ENCODE results near the gene ZNF516.
A peak's percentile ranks its signal among the peaks of the same experiment; 100 is the strongest.
"Not testable (repeated sequence)": the region's sequence is repeated elsewhere in the genome, so short reads cannot be mapped to it uniquely, and the experiment has no call there.

Gene ZNF516

DNA sequence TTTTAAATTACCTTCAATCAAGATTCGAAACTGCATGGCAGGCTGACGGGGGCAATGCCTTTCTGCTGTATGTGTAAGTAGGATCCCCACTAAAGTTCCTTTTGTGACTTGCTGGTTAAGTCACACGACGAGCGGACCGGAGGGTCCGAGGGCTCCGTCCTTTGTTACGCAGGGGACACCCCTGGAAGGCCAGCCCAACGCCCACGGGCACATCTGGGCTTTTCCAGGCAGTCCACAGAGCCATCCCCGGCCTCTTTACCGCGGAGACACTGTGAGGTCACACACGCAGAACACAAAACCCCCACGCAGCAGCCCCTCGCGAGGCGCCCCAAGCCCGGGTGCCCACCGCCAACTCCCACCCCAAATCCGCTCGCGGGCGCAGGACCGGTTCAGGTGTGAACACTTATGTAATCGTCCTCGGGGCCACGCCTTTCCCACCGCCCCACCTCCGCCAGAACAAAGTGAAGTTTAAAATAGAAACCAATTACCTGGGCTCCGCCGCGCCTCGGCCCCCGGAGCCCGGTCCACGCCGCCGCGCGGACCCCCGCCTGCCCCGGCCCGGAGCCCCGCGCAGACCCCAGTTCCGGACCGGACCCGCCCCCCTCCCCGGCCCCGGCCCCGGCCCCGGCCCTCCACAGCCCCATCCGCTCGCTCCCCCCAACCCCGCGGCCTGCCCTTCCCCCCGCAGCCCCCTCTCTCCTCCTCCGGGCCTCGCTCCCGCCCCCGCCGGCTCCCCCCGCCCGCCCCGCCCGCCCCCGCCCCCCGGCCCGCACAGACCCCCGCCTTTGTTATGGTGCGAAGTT is 4.2 kb downstream of the ZNF516 start:
- peak; percentile 56 for DNase-seq (ENCODE audit: low spot score)

DNA sequence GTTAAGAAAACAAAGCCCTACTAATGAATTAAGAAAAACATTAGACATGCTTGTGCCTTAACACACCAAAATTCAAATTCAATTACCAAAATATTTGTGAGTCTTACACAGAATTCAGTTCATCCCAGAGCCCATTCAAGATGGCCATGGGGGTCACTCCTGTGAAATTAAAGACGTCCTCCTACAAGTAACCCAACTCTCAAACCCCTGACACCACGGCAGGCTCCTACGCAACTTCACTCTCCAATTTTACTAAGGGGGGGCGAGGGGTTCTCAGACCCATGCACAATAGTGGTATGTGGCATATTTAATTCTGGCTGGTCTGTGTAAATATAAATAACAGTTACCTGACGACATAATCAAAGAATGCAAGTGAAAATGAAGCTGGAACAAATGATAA is 5.0 kb downstream of the ZNF516 start:
- no peak for DNase-seq (ENCODE audit: low spot score)

DNA sequence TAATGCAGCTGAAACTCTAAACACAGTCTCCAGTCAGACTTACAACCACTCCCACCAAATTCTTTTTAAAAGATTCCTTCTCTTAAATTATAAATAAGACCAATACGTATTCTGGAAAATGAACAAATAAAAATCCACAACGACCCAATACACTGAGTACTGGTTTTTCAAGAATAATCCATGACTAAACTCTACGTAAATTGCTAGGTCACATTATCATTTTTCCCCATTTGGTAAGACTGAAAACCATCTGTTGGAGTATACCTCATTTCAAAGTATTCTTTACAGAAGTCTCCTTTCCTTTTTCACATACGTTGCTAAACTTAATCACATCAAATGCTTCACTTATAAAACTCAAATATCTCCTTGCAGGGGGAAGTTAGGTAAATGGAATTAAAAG is 6.0 kb downstream of the ZNF516 start:
- DNase-seq (ENCODE audit: low spot score) = no peak

DNA sequence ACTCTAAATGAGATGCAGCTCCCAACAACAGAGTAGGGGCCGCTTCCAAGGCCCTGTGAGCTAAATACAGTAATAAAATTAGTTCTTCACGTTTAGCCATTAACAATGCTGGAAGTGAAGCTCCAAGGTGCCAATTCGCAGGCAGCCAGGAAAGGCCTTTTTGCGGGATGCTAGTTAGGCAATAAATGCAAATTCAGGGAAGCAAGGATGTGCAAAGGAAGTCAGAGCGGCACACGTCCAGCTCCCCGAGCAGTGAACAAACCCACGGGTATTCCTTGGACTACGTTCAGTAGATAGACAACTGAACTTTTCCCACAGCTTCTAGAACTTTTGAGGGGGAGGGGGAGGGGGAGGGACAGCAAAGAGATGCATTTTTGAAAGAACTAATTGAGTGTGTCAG is 6.9 kb downstream of the ZNF516 start:
- no peak for DNase-seq (ENCODE audit: low spot score)

DNA sequence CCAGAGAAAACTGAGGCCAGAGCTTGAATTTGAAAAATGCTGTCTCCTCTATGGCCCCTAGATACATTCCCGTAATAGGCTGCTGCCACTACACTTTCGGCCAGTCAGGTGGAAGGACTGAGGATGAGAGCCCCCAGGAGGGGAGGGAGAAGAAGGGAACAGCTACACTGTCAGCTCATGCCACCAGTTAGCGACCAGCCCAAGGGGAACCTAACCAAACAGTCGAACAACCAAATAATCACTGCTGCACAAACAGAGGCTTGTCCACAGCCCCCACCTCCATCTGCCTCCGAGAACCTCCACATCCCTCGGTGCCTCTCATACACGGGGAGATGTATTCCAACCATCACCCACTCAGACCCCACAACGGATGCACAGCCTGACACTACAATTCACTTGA is 7.3 kb downstream of the ZNF516 start:
- DNase-seq (ENCODE audit: low spot score) = no peak

DNA sequence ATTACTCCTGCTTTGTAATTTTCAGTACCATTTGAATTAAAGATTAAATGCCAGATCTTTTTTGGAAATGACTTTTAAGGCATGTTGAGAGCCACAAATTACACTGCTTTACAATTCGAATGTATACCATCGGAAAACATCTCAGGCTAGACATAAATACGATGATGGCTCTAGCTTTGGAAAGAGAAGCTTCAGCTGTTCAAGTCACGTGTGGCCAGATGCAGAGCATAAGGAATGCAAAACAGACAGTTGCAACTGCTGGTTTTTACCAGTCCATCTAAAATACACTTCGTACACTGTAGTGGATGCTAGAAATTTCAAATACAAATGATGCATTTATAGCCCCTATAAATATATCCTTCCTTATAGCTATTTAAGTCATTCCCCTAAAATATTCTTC is 8.0 kb downstream of the ZNF516 start:
- no peak for DNase-seq (ENCODE audit: low spot score)

DNA sequence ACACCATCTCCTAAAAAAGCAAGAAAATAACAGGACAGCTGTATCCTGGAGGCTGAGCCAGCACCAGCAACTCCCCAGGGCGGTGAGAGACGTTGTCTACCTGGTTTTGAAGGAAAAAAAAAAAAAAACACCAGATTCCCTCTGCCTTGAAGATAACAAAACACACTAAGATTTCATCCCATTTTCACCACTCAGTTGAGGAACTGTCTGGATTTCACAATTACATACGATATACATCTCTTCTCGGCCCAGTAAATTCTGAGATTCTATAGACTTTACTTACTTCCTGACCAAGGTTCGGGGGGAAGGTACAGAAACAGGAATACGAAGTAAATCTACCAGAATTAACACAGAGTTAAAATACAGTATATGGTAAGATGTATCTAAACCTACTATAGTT is 8.5 kb downstream of the ZNF516 start:
- DNase-seq (ENCODE audit: low spot score) = no peak

DNA sequence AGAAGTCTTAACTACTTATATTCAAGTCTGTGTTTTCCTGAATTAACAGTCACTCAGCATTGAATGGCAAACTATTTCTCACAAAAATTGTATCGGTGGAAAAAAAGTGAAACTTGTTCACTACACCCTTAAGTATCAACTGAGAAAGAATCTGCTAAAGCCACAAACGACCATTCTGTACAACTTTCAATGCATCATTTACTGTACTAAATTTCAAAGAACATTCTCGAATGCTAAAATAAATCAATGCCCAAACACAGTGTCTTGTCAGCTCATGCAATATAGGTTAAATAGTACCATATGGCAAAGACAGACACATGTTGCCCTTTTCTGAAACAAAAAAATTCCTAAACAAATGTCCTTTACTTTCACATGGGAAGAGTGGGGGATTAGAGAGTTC is 9.0 kb downstream of the ZNF516 start:
- no peak for DNase-seq (ENCODE audit: low spot score)

DNA sequence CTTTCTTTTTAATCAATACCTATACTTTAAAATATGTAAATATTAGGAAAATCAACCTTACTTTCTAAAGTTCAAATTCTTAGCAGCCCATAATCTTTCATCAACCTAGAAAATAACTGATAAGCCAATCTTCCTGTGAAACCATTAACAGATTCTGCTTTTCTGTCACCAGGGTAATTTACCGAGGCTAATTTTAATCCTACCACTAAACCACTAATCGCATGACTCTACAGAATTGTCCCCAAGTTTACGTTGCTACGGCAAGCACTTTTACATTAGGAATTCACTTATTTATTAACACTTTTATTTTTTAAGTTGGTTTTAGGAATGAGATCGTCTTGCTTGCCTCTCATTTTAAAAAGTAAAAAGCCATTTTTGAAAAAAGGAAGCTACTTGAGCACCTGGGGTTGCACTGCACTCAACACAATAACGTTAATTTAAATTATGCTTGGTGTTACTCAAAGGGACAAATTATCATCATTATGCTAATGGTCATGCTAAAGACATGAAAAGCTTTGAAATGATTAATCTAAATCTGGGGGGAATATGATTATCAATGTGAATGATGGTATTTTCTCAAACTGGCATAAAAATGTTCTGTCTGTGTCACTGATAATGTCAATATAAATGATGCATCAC is 10.2 kb downstream of the ZNF516 start:
- DNase-seq (ENCODE audit: low spot score) = no peak

DNA sequence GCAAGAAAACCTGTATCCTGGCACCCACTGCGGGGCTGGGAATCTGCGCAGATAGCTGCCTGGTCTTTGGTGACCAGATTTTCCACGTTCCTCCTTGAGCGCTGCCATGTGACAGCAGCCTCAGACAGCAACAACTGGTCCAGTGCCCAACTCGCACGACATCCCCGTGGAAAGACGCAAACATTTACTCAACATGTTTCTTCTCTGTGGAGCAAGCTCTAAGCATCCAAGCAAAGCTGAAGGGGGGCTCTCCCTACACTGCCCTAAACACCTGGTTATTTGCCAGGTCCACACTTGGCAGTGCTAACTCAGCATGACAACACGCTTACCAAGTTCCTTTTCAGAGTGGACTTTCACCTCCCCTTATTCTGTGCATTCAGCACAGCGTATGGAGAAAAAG is 11.3 kb downstream of the ZNF516 start:
- DNase-seq (ENCODE audit: low spot score) = no peak

DNA sequence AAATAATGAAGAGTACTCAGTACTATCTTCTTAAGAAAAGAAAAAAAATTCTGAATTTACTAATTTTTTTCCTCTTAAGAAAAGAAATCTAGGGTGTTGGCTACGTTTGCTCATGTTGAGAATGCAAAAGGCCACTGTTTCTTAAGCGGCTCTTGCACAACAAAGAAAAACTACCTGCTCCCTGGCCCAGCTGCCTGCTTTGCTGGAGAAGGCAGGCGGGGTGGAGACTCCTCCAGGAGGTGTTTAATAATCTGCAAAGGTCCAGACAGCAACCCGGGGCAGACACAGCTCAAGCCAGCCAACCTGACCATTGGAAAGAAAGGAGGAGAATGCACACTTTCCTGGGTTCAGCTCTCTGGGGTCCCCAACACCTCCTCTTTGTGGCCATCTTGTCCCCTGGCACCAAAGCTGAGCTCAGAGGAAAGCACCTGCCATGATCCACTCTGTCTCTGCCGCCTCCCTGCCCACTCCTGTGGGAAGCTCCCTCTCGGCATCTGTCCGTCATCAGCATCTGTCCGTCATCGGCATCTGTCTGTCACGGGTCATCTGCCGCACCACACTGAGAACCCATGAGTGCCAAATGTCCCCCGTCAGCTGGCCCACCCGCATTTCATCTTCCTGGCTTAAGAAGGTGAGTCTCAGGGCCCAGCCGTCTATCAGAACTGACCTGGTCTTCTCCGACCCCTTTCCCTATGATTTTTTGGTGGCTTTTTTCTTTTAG is 11.9 kb downstream of the ZNF516 start:
- no peak for DNase-seq (ENCODE audit: low spot score)

DNA sequence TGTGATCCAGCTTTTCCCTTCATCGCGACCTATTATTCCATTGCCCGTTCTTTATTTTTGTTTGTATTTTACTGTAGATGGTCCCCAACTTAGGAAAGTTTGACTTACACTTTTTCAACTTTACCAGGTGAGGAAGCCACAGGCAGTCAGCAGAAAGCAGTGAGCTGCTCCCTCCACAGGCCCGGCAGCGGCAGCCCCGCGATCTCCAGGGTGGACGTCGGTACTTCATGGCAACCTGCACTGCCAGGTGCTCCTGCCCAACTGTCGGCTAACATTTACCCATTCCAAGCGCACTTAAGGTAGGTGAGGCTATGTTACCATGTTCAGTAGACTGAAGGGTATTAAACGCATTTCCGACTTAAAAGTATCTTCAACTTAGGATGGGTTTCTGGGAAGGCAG is 12.8 kb downstream of the ZNF516 start:
- DNase-seq (ENCODE audit: low spot score) = no peak

DNA sequence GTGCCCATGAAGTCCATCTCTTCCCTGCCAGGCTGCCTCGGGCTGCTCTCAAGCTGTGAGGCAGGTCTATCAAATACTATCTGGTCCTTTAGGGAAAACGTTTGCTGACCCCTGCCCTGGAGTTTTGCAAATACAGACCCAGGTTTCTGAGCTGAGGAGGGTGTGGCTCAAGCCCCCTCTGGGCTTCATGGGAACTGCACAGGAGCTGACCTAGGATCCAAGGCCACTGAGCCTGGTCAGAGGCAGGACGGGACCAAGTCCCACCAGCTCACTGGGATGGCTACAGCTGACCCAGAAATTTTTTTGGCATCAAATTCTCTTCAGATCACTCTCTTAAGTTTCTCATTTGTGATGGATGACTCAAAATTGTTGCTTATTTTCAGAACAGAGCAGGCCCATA is 14.1 kb downstream of the ZNF516 start:
- DNase-seq (ENCODE audit: low spot score) = no peak

DNA sequence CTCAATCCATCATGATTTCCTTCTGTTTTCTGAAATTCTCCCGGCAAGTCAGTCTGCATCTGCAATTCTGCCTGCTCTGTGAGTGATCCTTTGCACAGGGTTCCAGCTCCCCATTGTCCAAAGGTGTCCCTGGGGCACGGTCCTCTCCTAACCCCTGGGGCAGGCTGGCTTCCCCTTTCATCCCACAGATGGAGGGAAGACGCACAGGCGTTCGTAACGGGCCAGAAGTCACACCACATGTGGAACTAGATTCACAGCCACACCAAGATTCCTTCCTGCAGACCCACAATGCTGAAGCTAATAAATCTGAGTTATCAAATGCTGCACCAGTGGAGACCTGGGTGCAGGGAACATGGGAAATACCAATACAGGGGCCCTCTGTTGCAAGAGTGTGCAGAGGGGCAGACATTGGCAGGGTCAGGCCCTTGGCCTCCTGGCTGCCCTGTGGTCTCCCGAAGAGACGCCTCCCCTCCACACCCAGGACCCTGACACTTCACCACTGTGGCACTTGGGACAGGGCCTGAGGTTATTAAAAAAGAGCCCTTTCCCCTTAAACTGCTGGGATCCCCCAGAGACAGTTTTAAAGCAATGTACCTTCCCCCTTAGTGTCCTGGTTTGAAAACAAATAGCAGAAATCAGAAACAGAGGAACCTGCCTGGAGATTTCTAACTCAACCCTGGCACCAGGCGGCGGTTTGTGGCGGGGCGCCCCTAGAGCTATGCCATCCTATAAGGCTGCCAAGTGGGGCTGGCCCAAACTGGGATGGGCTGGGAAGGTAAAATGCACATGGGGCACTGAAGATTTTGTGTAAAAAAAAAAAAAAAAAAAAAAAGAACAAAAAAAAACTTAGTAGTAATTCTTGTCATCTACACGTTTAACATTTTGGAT is 15.4 kb downstream of the ZNF516 start:
- no peak for DNase-seq (ENCODE audit: low spot score)

DNA sequence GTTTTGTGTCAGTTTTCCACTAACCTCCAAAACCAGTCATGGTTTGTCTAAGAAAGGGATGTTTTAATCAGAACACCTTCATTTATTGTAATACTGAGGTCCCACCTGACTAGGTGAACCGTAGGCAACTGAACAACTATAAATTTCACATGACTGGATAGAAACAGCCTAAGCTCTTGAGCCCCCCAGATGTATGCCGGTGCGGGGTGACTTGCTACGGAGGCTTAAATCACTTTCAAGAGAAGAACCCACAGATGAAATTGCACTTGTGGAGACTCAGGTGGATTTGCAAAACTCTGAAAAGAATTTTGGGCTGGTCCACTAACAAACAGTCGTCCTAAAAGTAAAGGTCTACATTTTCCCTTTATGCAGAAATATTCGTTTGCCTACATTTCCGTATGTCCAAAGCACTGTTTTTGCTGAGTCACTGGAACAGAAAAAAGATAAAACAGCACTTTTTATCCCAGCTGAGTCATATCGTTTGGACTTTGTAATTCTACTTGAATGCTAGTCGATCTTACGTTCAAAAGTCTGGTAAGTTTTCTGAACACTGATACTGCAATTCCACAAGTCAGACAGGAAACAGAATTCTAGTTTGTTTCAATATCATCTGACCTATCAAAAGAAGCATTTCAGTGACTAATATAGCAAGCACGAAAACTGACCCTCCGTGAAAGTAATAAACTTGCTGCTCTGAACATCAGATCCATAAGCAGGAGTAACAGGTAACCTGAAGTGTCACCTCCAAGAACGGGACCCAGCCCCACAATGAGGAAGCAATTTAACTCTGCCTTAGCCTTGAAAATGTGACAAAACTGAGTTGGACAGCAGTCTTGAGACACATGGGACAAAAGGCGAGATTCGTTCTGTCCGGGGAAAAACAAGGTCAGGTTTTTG is 18.1 kb downstream of the ZNF516 start:
- DNase-seq (ENCODE audit: low spot score) = peak; percentile 67

DNA sequence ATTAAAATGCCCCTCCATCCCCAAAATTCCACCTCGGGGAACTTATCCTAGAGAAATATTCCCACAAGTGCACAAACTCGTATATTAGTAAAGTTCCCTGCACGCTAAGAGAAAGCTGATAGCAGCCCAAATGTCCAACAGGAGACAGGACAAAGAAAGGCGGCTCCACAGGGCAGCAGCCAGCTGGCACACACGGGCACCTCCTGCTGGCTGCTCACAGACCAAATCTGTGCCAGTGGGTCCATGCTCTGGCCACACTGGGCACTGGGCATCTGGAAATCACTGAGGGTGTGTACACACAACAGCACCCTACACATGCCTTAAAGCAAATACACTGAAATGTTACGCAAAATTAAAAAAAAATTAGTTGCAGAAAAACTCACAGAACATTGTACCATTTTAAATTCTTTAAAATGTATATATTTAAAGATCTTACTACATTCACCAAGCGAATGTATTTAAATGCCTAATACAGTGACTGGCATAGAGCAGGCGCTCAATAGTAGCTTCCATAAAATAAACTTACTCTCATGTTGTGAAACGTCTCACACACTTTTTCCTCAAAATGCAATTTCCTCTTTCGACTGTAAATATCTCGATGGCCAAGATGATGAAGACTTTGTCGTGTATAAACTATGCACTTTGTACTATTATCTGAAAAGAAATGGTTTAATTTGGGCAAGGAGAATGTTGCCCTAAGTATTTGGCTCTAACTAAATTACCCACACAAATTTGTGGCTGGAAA is 19.4 kb downstream of the ZNF516 start:
- DNase-seq (ENCODE audit: low spot score) = no peak

DNA sequence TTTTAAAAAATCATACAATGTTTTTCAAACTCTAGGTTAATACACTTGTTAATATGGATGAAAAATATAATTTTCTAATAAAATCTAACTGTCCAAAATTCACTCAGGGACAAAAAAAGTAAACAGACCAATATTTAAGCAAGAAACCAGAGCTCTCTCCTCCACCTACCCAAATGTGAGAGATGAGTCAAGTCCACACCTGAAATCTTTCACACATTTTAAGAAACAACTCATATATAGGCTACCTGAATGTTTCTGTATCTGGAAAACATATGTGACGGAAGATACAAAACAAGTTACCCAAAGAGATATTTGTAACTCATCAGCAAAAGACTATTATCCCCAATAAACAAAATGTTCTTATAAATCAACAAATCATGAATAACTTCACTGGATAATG is 20.2 kb downstream of the ZNF516 start:
- no peak for DNase-seq (ENCODE audit: low spot score)

DNA sequence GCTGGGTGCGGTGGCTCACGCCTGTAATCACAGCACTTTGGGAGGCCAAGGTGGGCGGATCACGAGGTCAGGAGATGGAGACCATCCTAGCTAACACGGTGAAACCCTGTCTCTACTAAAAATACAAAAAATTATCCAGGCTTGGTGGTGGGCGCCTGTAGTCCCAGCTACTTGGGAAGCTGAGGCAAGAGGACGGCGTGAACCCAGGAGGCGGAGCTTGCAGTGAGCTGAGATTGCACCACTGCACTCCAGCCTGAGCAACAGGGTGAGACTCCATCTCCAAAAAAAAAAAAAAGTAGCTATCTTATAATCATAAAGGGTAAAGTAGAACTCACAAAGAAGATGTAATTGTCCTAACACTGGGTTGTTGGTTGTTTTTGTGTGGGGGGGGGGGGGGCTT is 21.5 kb downstream of the ZNF516 start:
- not testable (repeated sequence) for DNase-seq (ENCODE audit: low spot score)

DNA sequence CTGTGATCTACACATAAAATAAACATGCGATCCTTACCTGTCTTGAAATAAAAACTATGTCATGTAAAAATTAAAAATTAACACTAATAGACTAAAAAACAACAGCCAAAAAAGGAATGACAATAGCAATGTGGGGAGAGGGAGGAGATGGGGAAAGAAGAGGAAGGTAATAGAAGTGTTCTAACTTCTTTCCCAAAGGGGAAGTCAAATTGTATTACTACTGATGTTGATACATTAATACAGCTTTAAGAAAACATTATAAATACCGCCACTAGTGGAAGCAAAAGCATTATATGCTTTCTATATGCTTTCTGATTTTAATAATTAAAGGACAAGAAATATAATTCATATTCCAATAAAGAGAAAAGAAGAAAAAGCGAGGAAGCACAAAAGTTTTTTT is 22.2 kb downstream of the ZNF516 start:
- no peak for DNase-seq (ENCODE audit: low spot score)

DNA sequence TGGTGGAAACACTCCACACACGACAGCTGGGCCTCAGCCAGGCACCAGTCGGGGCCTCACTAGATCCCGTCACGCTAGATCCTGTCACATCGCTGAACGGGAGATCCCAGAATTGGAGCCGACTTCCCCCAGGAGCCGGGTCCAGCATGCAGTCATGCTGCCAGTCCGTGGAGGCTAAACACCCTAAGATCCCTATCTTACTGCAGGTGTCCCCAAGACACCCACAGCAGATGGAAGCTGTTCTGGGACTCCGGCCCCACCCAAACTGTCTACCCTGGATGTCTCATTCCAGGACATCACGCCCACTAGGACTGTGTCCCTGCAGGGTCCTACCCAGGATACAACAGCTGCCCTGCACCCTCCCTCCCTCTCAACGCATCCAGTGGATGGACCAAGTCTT is 23.4 kb downstream of the ZNF516 start:
- DNase-seq (ENCODE audit: low spot score) = no peak

All from GM03348 (cell line).